Measurements from ENCODE around the gene TGM1.

DNA sequence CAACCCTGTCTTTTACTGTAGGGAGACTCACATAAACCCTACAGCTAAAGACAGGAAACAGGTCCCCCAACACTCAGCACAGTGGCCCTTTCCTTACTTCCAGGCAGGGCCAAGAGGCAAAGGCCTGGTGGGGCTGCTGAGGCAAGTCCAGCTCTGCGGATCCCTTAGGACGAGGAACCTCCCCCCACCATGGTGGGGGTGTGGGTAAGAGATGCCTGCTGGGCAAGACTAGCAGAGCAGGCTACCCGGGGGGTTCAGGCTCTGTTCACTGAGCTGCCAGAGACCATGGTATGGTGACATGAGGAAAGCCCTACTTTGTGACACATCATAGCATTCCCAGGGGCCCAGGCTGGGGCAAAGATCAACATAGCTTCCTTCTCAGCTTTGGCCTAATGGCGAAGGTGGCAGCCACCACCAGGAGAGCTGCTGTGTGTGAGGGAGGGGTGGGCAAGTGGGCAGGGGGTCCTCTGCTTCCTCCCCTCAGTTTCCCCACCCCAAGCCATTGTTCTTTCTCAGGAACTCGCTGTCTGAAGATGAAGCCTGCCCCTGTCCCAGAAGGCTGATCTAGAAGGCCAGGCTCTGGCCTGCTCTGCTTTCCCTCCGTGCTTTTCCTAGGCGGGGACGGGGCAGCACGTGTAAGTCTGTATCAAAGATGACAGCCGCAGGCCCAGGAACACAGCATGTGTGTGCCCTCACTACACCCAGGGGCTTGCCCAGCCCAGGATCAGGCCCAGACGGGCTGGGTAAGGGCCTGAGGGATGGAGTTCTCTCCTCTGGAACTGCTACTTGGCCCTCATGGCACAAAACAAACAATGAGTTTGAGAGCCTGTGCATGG, 10.5 kb downstream of the TGM1 start:
- TF ChIP-seq CTCF (IDR thresholded peaks at IDR 0.05; ENCODE audit: low read depth, low read length, missing input control), result no peak
- no peak for TF ChIP-seq EGR1 (IDR thresholded peaks at IDR 0.05; ENCODE audit: low read depth in 2 of 2)
- no peak for TF ChIP-seq RXRA (IDR thresholded peaks at IDR 0.05)
- no peak for TF ChIP-seq YY1 (IDR thresholded peaks at IDR 0.05)
- TF ChIP-seq TAF1 (conservative IDR thresholded peaks at IDR 0.05), result no peak
- TF ChIP-seq RAD21 (IDR thresholded peaks at IDR 0.05), result no peak
- no peak for TF ChIP-seq ZBTB33 (IDR thresholded peaks at IDR 0.05)
- TF ChIP-seq, protein P1, sequence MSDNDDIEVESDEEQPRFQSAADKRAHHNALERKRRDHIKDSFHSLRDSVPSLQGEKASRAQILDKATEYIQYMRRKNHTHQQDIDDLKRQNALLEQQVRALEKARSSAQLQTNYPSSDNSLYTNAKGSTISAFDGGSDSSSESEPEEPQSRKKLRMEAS (IDR thresholded peaks at IDR 0.05), result no peak
- no peak for TF ChIP-seq REST (IDR thresholded peaks at IDR 0.05)
- TF ChIP-seq, protein P2, sequence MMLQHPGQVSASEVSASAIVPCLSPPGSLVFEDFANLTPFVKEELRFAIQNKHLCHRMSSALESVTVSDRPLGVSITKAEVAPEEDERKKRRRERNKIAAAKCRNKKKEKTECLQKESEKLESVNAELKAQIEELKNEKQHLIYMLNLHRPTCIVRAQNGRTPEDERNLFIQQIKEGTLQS (IDR thresholded peaks at IDR 0.05), result no peak
- TF ChIP-seq FOXA1 (IDR thresholded peaks at IDR 0.05), result no peak
- TF ChIP-seq NR2F2 (IDR thresholded peaks at IDR 0.05), result no peak
- no peak for TF ChIP-seq HNF4G (IDR thresholded peaks at IDR 0.05)
- no peak for TF ChIP-seq JUND (IDR thresholded peaks at IDR 0.05)

All from liver (tissue), 3 donors.